GM23338 (cell line): ENCODE measurements around the gene INAFM1. TPM values are rescaled to one million over a fixed set of nuclear protein-coding genes. Genes with fewer than 3 reads are reported as not detected.

Experiments
- ATAC-seq: fragments of 200-7000 bp; cut with Tn5 transposase; 3 replicates; pipeline ENCODE4 v1.9.1; 2020
- DNase-seq: peaks from one replicate; pipeline ENCODE4 v3.0.0-alpha.2; 2015; ENCODE audit warnings: low spot score
- H2AFZ ChIP-seq: fragments of 200-600 bp; sonication (generic); 2 replicates; pipeline ENCODE4 v1.8.0; 2016; ENCODE audit warnings: antibody characterized with exemption, mild to moderate bottlenecking, moderate library complexity
- H3F3A ChIP-seq: fragments of 200-600 bp; sonication (generic); replicated peaks from 2 replicates; pipeline ENCODE4 v1.8.0; 2017; ENCODE audit warnings: antibody characterized with exemption, mixed run types, low read depth
- H3K27ac ChIP-seq: fragments of 200-600 bp; sonication (generic); 2 replicates; pipeline ENCODE4 v1.6.1; 2016; ENCODE audit warnings: low read depth
- H3K27me3 ChIP-seq: fragments of 200-600 bp; sonication (generic); 2 replicates; pipeline ENCODE4 v1.8.0; 2016; ENCODE audit warnings: mild to moderate bottlenecking, mixed run types, moderate library complexity; ENCODE audit not compliant: insufficient read depth
- H3K36me3 ChIP-seq: fragments of 200-600 bp; sonication (generic); 2 replicates; pipeline ENCODE4 v1.8.0; 2016; ENCODE audit warnings: mild to moderate bottlenecking; ENCODE audit not compliant: insufficient read depth
- H3K4me1 ChIP-seq: fragments of 200-600 bp; sonication (generic); 2 replicates; pipeline ENCODE4 v1.8.0; 2016; ENCODE audit warnings: mild to moderate bottlenecking, moderate library complexity; ENCODE audit not compliant: insufficient read depth
- H3K4me2 ChIP-seq: fragments of 200-600 bp; sonication (generic); 2 replicates; pipeline ENCODE4 v1.7.1; 2017; ENCODE audit warnings: mixed run types
- H3K4me3 ChIP-seq: fragments of 200-600 bp; sonication (generic); 2 replicates; pipeline ENCODE4 v1.6.1; 2016; ENCODE audit warnings: mixed run types
- H3K79me2 ChIP-seq: fragments of 200-600 bp; sonication (generic); replicated peaks from 2 replicates; pipeline ENCODE4 v1.8.0; 2017; ENCODE audit warnings: mild to moderate bottlenecking; ENCODE audit not compliant: insufficient read depth
- H3K9me2 ChIP-seq: fragments of 200-600 bp; sonication (generic); 2 replicates; pipeline ENCODE4 v1.8.0; 2017; ENCODE audit not compliant: insufficient read depth
- H4K20me1 ChIP-seq: fragments of 200-600 bp; sonication (generic); replicated peaks from 2 replicates; pipeline ENCODE4 v1.8.0; 2017; ENCODE audit warnings: mild to moderate bottlenecking; ENCODE audit not compliant: insufficient read depth
- H3K27ac Mint-ChIP-seq: 2 replicates; pipeline ENCODE4 v1.8.0; 2020; ENCODE audit warnings: inconsistent platforms, mild to moderate bottlenecking, moderate library complexity, mixed read lengths
- H3K27me3 Mint-ChIP-seq: 3 replicates; pipeline ENCODE4 v1.8.0; 2022; ENCODE audit warnings: low read depth, mild to moderate bottlenecking, moderate library complexity, mixed read lengths, inconsistent platforms; ENCODE audit not compliant: insufficient read depth, poor library complexity
- H3K36me3 Mint-ChIP-seq: 3 replicates; pipeline ENCODE4 v1.8.0; 2021; ENCODE audit warnings: low read depth, mild to moderate bottlenecking, inconsistent platforms, moderate library complexity, mixed read lengths
- H3K4me1 Mint-ChIP-seq: 3 replicates; pipeline ENCODE4 v1.8.0; 2020; ENCODE audit warnings: mild to moderate bottlenecking, inconsistent platforms, mixed read lengths
- H3K4me3 Mint-ChIP-seq: 3 replicates; pipeline ENCODE4 v1.8.0; 2021; ENCODE audit warnings: moderate library complexity, mild to moderate bottlenecking, inconsistent platforms, mixed read lengths
- H3K9me3 Mint-ChIP-seq: 3 replicates; pipeline ENCODE4 v1.8.0; 2020; ENCODE audit warnings: moderate library complexity, mild to moderate bottlenecking, inconsistent platforms, mixed read lengths
- CREB1 ChIP-seq: fragments of 250-450 bp; sonication (Bioruptor Pico); IDR thresholded peaks from 2 replicates; pipeline ENCODE4 v1.5.0; 2020; ENCODE audit warnings: low read depth, mild to moderate bottlenecking, moderate library complexity
- EZH2 ChIP-seq: fragments of 200-600 bp; sonication (generic); IDR thresholded peaks from one replicate; pipeline ENCODE4 v1.8.0; 2017; ENCODE audit warnings: antibody characterized with exemption, mild to moderate bottlenecking, low read depth; ENCODE audit not compliant: unreplicated experiment
- EZH2phosphoT487 ChIP-seq: fragments of 200-600 bp; sonication (generic); IDR thresholded peaks from one replicate; pipeline ENCODE4 v1.8.1; 2018; ENCODE audit warnings: antibody characterized with exemption; ENCODE audit not compliant: unreplicated experiment
- JUNB ChIP-seq: IDR thresholded peaks from one replicate; pipeline ENCODE4 v1.6.1; 2016; ENCODE audit warnings: antibody characterized with exemption; ENCODE audit not compliant: unreplicated experiment
- NANOG ChIP-seq: IDR thresholded peaks from 2 replicates; pipeline ENCODE4 v1.6.1; 2016; ENCODE audit warnings: antibody characterized with exemption, borderline replicate concordance
- POLR2AphosphoS5 ChIP-seq: IDR thresholded peaks from 2 replicates; pipeline ENCODE4 v1.6.1; 2016; ENCODE audit warnings: antibody characterized with exemption, low read depth
- STAT1 ChIP-seq: IDR thresholded peaks from one replicate; pipeline ENCODE4 v1.6.1; 2016; ENCODE audit warnings: antibody characterized with exemption; ENCODE audit not compliant: unreplicated experiment
- ZNF114 ChIP-seq: fragments of 250-450 bp; sonication (Bioruptor Pico); IDR thresholded peaks from 2 replicates; pipeline ENCODE4 v1.5.0; 2020; ENCODE audit warnings: mild to moderate bottlenecking, moderate library complexity
- ZNF331 ChIP-seq: fragments of 250-450 bp; sonication (Bioruptor Pico); IDR thresholded peaks from 2 replicates; pipeline ENCODE4 v1.5.0; 2020; ENCODE audit warnings: low read depth, mild to moderate bottlenecking, moderate library complexity
- polyA plus RNA-seq: library from polyadenylated mRNA; unstranded; fragments of >200 nt; fragmentation: Nextera tagmentation; extraction: Ambion mirVana; gene quantifications from 2 replicates; pipeline ENCODE4 v1.2.1, GENCODE V29; 2016
- total RNA-seq: library from RNA; depleted of rRNA; stranded (reverse); fragments of >200 nt; shearing (Covaris generic); gene quantifications from 2 replicates; pipeline ENCODE4 v1.2.3, GENCODE V29; 2014
- TF ChIP-seq, protein P1 (sequence below): IDR thresholded peaks from one replicate; pipeline ENCODE4 v1.6.1; 2018; ENCODE audit warnings: antibody characterized with exemption; ENCODE audit not compliant: unreplicated experiment
- TF ChIP-seq, protein P2 (sequence below): IDR thresholded peaks from 2 replicates; pipeline ENCODE4 v1.6.1; 2016; ENCODE audit warnings: antibody characterized with exemption

The INAFM1 gene
- total and polyA plus RNA-seq, 2 experiments from 2014 or later, result 2.9 to 10.2 TPM

- TF ChIP-seq EZH2phosphoT487, result no peak
Measured at GRCh38 chr19:47319923-47320871, 45.5 kb downstream of the INAFM1 start (continued).

DNA sequence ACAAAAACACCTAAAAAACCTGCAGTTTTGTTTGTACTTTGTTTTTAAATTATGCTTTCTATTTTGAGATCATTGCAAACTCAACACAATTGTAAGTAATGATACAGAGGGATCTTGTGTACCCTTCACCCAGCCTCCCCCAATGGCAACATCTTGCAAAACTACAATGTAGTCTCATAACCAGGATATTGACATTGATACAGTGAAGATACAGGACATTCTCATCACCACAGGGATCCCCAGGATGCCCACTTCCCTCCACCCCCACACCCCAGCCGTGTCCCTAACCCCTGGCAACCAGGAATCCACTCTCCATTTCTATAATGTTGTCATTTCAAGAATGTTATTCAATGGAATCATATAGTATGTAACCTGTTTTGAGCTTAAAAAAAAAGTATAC lies 46.9 kb downstream of the INAFM1 start:
- H3K79me2 ChIP-seq, result no peaks in the 10 kb centered on the region
- H3K4me2 ChIP-seq, result no peak overlapping the region
- H3K4me3 ChIP-seq, result no peak overlapping the region
- H3K27ac ChIP-seq, result no peak overlapping the region
- Mint-ChIP-seq H3K4me3 (no peak overlapping the region), H3K36me3 (no peaks in the 10 kb centered on the region; the same call in 2 of the 3 replicates), H3K9me3 (no peaks in the 10 kb centered on the region; the same call in 2 of the 3 replicates), H3K4me1 (no peaks in the 10 kb centered on the region), H3K27ac (no peak overlapping the region), H3K27me3 (peaks cover 11% of the 10 kb centered on the region)
- no peaks in the 10 kb centered on the region for H4K20me1 ChIP-seq
- H3K9me2 ChIP-seq, result no peaks in the 10 kb centered on the region
- ATAC-seq (no peak), DNase-seq (no peak)
- TF ChIP-seq EZH2 (no peak), CREB1 (CRISPR knock-in tag) (no peak), POLR2AphosphoS5 (no peak), STAT1 (no peak), NANOG (no peak), JUNB (no peak), EZH2phosphoT487 (no peak), ZNF114 (CRISPR knock-in tag) (no peak), ZNF331 (CRISPR knock-in tag) (no peak)
- TF ChIP-seq, protein P1, sequence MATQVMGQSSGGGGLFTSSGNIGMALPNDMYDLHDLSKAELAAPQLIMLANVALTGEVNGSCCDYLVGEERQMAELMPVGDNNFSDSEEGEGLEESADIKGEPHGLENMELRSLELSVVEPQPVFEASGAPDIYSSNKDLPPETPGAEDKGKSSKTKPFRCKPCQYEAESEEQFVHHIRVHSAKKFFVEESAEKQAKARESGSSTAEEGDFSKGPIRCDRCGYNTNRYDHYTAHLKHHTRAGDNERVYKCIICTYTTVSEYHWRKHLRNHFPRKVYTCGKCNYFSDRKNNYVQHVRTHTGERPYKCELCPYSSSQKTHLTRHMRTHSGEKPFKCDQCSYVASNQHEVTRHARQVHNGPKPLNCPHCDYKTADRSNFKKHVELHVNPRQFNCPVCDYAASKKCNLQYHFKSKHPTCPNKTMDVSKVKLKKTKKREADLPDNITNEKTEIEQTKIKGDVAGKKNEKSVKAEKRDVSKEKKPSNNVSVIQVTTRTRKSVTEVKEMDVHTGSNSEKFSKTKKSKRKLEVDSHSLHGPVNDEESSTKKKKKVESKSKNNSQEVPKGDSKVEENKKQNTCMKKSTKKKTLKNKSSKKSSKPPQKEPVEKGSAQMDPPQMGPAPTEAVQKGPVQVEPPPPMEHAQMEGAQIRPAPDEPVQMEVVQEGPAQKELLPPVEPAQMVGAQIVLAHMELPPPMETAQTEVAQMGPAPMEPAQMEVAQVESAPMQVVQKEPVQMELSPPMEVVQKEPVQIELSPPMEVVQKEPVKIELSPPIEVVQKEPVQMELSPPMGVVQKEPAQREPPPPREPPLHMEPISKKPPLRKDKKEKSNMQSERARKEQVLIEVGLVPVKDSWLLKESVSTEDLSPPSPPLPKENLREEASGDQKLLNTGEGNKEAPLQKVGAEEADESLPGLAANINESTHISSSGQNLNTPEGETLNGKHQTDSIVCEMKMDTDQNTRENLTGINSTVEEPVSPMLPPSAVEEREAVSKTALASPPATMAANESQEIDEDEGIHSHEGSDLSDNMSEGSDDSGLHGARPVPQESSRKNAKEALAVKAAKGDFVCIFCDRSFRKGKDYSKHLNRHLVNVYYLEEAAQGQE, result no peak
- TF ChIP-seq, protein P2, sequence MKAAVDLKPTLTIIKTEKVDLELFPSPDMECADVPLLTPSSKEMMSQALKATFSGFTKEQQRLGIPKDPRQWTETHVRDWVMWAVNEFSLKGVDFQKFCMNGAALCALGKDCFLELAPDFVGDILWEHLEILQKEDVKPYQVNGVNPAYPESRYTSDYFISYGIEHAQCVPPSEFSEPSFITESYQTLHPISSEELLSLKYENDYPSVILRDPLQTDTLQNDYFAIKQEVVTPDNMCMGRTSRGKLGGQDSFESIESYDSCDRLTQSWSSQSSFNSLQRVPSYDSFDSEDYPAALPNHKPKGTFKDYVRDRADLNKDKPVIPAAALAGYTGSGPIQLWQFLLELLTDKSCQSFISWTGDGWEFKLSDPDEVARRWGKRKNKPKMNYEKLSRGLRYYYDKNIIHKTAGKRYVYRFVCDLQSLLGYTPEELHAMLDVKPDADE, result no peak
- H3K27me3 ChIP-seq, result no peaks in the 10 kb centered on the region
- no peaks in the 10 kb centered on the region; the same call in 1 of the 2 replicates for H3F3A ChIP-seq
- H2AFZ ChIP-seq, result no peak overlapping the region
- H3K4me1 ChIP-seq, result no peaks in the 10 kb centered on the region
- no peaks in the 10 kb centered on the region for H3K36me3 ChIP-seq
